GM18526 (cell line): ENCODE measurements around the gene RASGRP1.
A peak's percentile ranks its signal among the peaks of the same experiment; 100 is the strongest.

Experiments
- POLR2A ChIP-seq: IDR thresholded peaks from 3 replicates; pipeline ENCODE4 v1.6.1; 2011; ENCODE audit not compliant: insufficient read length; ENCODE audit errors: extremely low read depth

The RASGRP1 gene

DNA sequence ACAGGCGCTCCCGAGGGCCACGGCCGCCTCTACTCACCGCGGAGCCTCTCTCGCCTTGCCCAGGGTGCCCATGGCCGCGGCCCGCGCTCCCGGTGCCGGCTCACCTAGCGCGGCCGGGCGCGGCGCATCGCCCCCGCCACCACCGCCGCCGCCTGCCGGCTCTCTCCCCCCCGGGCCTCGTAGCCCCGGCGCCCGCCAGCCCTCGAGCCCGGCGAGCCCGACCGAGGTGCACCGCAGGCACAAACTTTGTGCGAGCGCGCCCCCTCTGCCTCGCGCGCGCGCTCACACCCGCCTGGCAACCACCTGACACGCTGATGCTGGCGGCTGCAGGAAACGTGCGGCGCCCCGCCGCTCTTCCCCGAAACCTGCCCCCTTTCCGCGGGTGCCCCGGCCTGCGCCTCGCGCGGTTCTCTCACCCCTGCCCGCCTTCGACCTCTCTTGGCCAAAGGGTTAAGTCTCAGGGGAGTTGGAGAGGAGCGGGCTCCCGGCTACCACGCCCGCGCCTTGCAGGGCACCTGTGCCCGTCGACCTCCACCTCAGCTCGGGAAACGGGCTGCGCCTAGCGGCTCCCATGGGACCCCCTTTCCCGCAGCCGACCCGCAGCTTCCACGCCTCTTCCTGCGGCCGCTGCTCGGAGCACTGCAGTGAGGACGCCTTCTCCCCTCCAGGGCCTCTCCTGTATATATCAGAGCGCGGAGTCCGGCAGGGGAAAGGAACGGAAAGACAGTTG, at the start of gene RASGRP1:
Gene RASGRP1 (minus strand): TSS at position 258 of the 730 bp plus-strand sequence. CDS start 186 bp downstream, at position 72.
- TF ChIP-seq POLR2A = peak; percentile 34

- no peak for TF ChIP-seq POLR2A
Observed at GRCh38 chr15:38613085-38613484, 48.5 kb upstream of the RASGRP1 start.

DNA sequence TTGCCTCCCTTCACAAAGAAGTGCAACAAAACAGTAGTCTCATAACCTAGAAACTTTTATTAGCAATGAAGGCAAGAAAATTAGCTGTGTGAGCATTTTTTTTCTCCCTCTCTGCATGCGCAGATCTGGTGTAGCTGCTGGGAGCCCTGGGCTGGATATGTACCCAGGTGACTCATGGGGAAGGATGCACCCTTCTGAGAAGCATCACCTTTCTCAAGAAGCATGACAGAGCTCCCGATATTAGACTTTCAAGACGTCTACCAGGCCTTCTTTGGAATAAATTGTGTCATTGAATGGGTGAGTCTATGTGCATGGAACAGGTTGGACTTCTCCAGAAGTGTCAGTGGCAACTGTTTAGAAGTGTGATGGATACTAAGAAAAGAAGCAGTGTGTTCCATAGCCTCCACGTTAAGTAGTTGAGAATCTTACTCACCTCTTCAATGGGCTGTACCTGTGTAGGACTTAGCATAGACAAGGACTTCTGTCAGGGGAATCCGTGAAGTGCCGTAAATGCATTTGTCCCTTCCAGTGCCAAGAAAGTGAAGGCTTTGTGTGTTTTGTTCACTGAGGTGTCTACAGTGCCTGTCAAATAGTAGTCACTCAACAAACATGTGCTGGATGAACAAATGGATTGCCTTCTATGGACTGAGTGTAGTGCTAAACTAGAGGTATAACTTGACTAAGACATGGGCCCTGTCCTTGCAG, 47.7 kb upstream of the RASGRP1 start:
- TF ChIP-seq POLR2A = no peak

GRCh38 chr15:38611228-38611627, 46.6 kb upstream of the RASGRP1 start:
- no peak for TF ChIP-seq POLR2A

GRCh38 chr15:38610748-38611147, 46.1 kb upstream of the RASGRP1 start:
- no peak for TF ChIP-seq POLR2A

GRCh38 chr15:38609097-38609738, 44.6 kb upstream of the RASGRP1 start:
- no peak for TF ChIP-seq POLR2A

GRCh38 chr15:38608682-38609081, 44.1 kb upstream of the RASGRP1 start:
- TF ChIP-seq POLR2A = no peak

GRCh38 chr15:38605744-38606143, 41.1 kb upstream of the RASGRP1 start:
- TF ChIP-seq POLR2A = no peak

DNA sequence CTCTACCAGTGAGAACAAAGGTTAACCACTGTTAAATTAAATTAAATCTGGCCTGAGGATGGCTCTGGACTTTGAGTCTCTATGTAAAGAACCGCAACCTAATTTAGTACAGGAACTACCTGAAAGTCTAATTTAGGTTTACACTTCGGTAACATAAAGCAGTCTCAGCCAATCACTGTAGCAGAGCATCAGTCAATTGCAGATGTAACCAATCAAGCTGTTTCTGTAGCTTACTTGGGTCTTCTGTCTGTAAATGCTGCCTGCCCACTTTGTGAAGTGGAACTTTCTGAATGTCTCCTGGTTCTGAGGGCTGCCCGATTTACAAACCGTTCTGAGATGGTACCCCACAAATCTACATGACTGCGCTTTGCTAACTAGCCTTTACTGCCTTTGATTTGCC, 39.1 kb upstream of the RASGRP1 start:
- no peak for TF ChIP-seq POLR2A

- no peak for TF ChIP-seq POLR2A
Observed at GRCh38 chr15:38602910-38603670, 38.5 kb upstream of the RASGRP1 start.

DNA sequence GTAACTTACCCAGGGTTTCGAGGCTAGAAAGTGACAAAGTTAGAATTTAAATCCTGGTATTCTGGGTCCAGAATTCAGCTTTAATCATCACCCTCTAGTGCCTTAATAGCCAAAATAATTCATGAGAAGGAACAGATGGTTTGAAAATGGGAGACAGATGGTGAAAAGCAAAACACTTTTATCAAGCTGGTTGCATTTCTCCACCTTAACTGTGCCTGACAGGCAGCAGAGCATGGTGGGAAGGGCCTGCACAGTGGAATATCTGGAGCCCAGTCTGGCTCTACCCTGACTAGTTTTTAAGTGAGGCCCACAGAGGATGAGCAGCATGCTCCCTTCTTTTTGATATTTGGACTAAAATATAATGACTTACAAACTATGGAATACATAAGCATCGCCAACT, 35.6 kb upstream of the RASGRP1 start:
- TF ChIP-seq POLR2A = no peak

- TF ChIP-seq POLR2A = no peak
Observed at GRCh38 chr15:38598749-38599148, 34.1 kb upstream of the RASGRP1 start.

DNA sequence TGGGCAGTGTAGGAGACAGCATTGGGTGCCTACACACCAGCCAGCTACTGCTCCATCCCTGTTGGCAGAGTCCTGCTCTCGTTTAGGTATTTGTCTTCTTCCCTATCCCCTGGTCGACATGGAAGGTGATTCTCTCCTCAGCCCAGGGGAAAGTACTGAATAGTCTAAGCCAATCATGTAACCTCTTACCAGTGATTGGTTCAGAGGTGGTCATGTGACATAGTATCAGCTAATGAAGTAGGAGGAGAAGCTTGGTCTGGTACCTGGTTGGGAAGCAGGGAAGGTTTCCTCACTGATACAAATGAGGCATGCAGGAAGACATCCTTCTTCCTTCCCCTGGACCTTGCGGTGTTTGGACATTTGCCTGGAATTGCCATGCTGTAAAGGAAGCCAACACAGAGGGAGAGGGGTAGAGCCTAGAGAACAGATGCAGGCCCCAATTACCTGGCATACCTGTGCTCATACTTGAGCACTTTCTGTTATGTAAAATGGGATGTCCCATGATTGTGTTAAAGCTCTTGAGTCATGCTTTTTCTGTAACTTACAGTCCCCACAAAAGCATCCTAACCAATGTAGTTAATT, 32.7 kb upstream of the RASGRP1 start:
- no peak for TF ChIP-seq POLR2A

GRCh38 chr15:38593524-38593923, 28.9 kb upstream of the RASGRP1 start:
- TF ChIP-seq POLR2A = no peak

DNA sequence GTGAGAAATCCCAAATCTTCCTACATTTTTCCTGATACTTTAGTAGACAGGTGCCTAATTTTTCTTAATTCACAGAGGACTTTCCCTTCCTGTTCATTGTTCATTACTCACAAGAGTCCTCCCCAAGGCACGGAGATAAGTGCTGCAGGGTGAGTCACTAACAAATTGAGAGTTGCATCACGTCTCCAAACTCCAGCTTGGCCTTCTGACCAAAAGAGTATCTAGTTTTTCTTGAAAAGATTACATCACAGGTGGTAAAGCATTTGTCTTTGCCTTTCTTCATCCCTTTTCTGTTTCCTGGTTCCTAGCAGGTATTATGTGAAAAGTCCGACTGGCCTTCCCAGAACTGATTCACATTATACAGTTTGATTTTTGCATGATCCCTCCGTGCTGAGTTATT, 24.9 kb upstream of the RASGRP1 start:
- TF ChIP-seq POLR2A = no peak
